ENCODE results near the gene SRCIN1. TPM values are rescaled to one million over a fixed set of nuclear protein-coding genes. Genes with fewer than 3 reads are reported as not detected.

Gene SRCIN1
- total and polyA plus RNA-seq, 7 experiments from 2014 or later = 0.15 to 0.40 (median 0.23) TPM; not detected in 3

- ATAC-seq (no peak), DNase-seq (no peak)
- peaks cover 0 to 10% (median 8%) of the 10 kb centered on the region in 7 donors for H3K4me1 Mint-ChIP-seq
- intact Hi-C loops (cut with micrococcal nuclease) = no loop called here
- Histone ChIP-seq H3K36me3 (ENCODE audit: control insufficient read depth in 2 of 3, insufficient read depth in 3 of 3, low read length in 3 of 3) (no peaks in the 10 kb centered on the region), H3K9me3 (ENCODE audit: control insufficient read depth in 2 of 3, low read length in 3 of 3) (no peaks in the 10 kb centered on the region), H3K4me3 (ENCODE audit: low read length) (no peak overlapping the region), H3K27me3 (ENCODE audit: control insufficient read depth in 2 of 2, insufficient read depth in 2 of 2, low read length in 2 of 2) (peaks cover 21 to 28% of the 10 kb centered on the region in 2 donors), H3K4me1 (ENCODE audit: control insufficient read depth in 2 of 2, insufficient read depth in 2 of 2, low read length in 2 of 2) (peaks cover 0 to 4% of the 10 kb centered on the region in 2 donors), H3K27ac (ENCODE audit: low read depth, low read length) (no peak overlapping the region)
- H3K27me3 Mint-ChIP-seq = peaks cover 64 to 91% (median 78%) of the 10 kb centered on the region in 5 donors
- ChIA-PET POLR2A (no interaction called here), CTCF (no interaction called here)
- peaks cover 0 to 7% (median 0%) of the 10 kb centered on the region in 11 donors for H3K9me3 Mint-ChIP-seq
- H3K27ac Mint-ChIP-seq = no peak overlapping the region
- H3K4me3 Mint-ChIP-seq = peak overlapping the region in 2 of 10 donors; percentile 17 to 56
- H3K36me3 Mint-ChIP-seq = peaks cover 0 to 4% (median 0%) of the 10 kb centered on the region in 5 donors
These were observed 28.0 kb downstream of the SRCIN1 start for GRCh38 chr17:38577645-38578173.

GRCh38 chr17:38577244-38577643, 28.5 kb downstream of the SRCIN1 start:
- POLR2A ChIA-PET = no interaction called here

DNA sequence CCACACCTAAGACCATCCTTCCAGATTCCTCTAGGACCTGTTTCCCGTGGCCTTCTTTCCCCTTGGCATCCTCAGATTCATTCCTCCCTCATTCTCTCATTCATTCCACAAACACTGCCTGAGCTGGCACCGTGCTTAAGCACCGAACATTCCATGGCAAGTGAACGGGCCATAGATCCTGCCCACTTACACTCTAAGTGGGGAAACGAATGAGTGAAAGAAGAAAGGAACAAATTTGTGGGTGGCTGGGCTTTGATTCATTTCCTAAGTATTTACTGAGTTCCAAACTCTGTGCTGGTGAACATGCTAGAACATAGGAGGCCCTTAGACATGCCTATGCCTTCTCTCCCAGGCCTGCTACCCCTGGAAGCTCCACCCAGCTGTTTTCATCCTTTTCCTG, 30.0 kb downstream of the SRCIN1 start:
- H3K36me3 Mint-ChIP-seq = peaks cover 0 to 4% (median 0%) of the 10 kb centered on the region in 5 donors
- no peak for DNase-seq
- no peak overlapping the region for H3K27ac Mint-ChIP-seq
- H3K4me3 ChIP-seq (ENCODE audit: low read length) = no peak overlapping the region
- intact Hi-C loops (cut with micrococcal nuclease) = no loop called here
- ChIA-PET CTCF (no interaction called here), POLR2A (no interaction called here)
- H3K9me3 ChIP-seq (ENCODE audit: control insufficient read depth in 2 of 3, low read length in 3 of 3) = no peaks in the 10 kb centered on the region
- H3K36me3 ChIP-seq (ENCODE audit: control insufficient read depth in 2 of 3, insufficient read depth in 3 of 3, low read length in 3 of 3) = no peaks in the 10 kb centered on the region
- peaks cover 0 to 7% (median 0%) of the 10 kb centered on the region in 11 donors for H3K9me3 Mint-ChIP-seq
- H3K27me3 Mint-ChIP-seq = peaks cover 77 to 88% (median 80%) of the 10 kb centered on the region in 5 donors
- H3K27ac ChIP-seq (ENCODE audit: low read depth, low read length) = no peak overlapping the region
- no peak for ATAC-seq
- H3K4me3 Mint-ChIP-seq = no peak overlapping the region
- peaks cover 21 to 35% of the 10 kb centered on the region in 2 donors for H3K27me3 ChIP-seq (ENCODE audit: control insufficient read depth in 2 of 2, insufficient read depth in 2 of 2, low read length in 2 of 2)
- peaks cover 0 to 18% (median 8%) of the 10 kb centered on the region in 7 donors for H3K4me1 Mint-ChIP-seq
- peaks cover 0 to 4% of the 10 kb centered on the region in 2 donors for H3K4me1 ChIP-seq (ENCODE audit: control insufficient read depth in 2 of 2, insufficient read depth in 2 of 2, low read length in 2 of 2)

More at GRCh38 chr17:38577244-38577643, 28.5 kb downstream of the SRCIN1 start:
- H3K4me3 Mint-ChIP-seq = peak overlapping the region in 1 of 10 donors; percentile 56
- H3K27me3 Mint-ChIP-seq = peaks cover 64 to 86% (median 74%) of the 10 kb centered on the region in 5 donors
- ATAC-seq (no peak), DNase-seq (no peak)
- intact Hi-C loops (cut with micrococcal nuclease) = no loop called here
- peaks cover 0 to 7% (median 0%) of the 10 kb centered on the region in 11 donors for H3K9me3 Mint-ChIP-seq
- H3K9me3 ChIP-seq (ENCODE audit: control insufficient read depth in 2 of 3, low read length in 3 of 3) = no peaks in the 10 kb centered on the region
- H3K4me1 Mint-ChIP-seq = peaks cover 0 to 10% (median 8%) of the 10 kb centered on the region in 7 donors
- H3K27me3 ChIP-seq (ENCODE audit: control insufficient read depth in 2 of 2, insufficient read depth in 2 of 2, low read length in 2 of 2) = peaks cover 21 to 28% of the 10 kb centered on the region in 2 donors
- no peak overlapping the region for H3K27ac ChIP-seq (ENCODE audit: low read depth, low read length)
- CTCF ChIA-PET = no interaction called here
- H3K4me3 ChIP-seq (ENCODE audit: low read length) = no peak overlapping the region
- peaks cover 0 to 4% (median 0%) of the 10 kb centered on the region in 5 donors for H3K36me3 Mint-ChIP-seq
- no peaks in the 10 kb centered on the region for H3K36me3 ChIP-seq (ENCODE audit: control insufficient read depth in 2 of 3, insufficient read depth in 3 of 3, low read length in 3 of 3)
- no peak overlapping the region for H3K27ac Mint-ChIP-seq
- peaks cover 0 to 4% of the 10 kb centered on the region in 2 donors for H3K4me1 ChIP-seq (ENCODE audit: control insufficient read depth in 2 of 2, insufficient read depth in 2 of 2, low read length in 2 of 2)

DNA sequence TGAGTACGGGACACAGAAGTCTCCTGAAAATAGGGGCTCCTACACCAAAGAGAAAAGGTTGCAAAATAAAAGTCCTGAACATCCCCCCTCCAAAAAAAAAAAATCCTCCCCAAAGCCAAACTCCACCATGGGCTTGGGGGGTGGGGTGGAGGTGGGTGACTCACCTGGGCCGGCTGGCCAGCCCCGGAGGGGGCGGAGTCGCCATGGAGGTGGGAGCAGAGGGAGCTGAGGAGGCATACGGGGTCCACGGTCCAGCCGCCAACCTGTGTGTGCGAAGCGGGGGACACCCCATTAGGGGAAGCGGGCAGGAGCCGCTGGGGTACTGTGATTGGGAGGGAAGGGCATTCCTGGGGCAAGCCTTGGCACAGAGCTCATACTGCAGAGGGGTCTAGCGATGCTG, 31.0 kb downstream of the SRCIN1 start:
- H3K4me1 ChIP-seq (ENCODE audit: control insufficient read depth in 2 of 2, insufficient read depth in 2 of 2, low read length in 2 of 2) = peaks cover 0 to 4% of the 10 kb centered on the region in 2 donors
- Mint-ChIP-seq H3K27ac (no peak overlapping the region), H3K36me3 (peaks cover 0 to 4% (median 0%) of the 10 kb centered on the region in 5 donors), H3K4me1 (peaks cover 0 to 18% (median 8%) of the 10 kb centered on the region in 7 donors), H3K27me3 (peaks cover 77 to 88% (median 80%) of the 10 kb centered on the region in 5 donors), H3K4me3 (no peak overlapping the region), H3K9me3 (peaks cover 0 to 7% (median 0%) of the 10 kb centered on the region in 11 donors)
- ATAC-seq (no peak), DNase-seq (no peak)
- no peak overlapping the region for H3K27ac ChIP-seq (ENCODE audit: low read depth, low read length)
- intact Hi-C loops (cut with micrococcal nuclease) = no loop called here
- peaks cover 21 to 38% of the 10 kb centered on the region in 2 donors for H3K27me3 ChIP-seq (ENCODE audit: control insufficient read depth in 2 of 2, insufficient read depth in 2 of 2, low read length in 2 of 2)
- no peak overlapping the region for H3K4me3 ChIP-seq (ENCODE audit: low read length)
- CTCF ChIA-PET = no interaction called here
- H3K9me3 ChIP-seq (ENCODE audit: control insufficient read depth in 2 of 3, low read length in 3 of 3) = no peaks in the 10 kb centered on the region
- POLR2A ChIA-PET = no interaction called here
- no peaks in the 10 kb centered on the region for H3K36me3 ChIP-seq (ENCODE audit: control insufficient read depth in 2 of 3, insufficient read depth in 3 of 3, low read length in 3 of 3)

GRCh38 chr17:38572669-38573365, 32.9 kb downstream of the SRCIN1 start:
- H3K4me3 Mint-ChIP-seq = peak overlapping the region in 9 of 10 donors; percentile 5 to 80 (median 66)
- Histone ChIP-seq H3K27ac (ENCODE audit: low read depth, low read length) (no peak overlapping the region), H3K36me3 (ENCODE audit: control insufficient read depth in 2 of 3, insufficient read depth in 3 of 3, low read length in 3 of 3) (no peaks in the 10 kb centered on the region), H3K27me3 (ENCODE audit: control insufficient read depth in 2 of 2, insufficient read depth in 2 of 2, low read length in 2 of 2) (peaks cover 20 to 32% of the 10 kb centered on the region in 2 donors), H3K4me1 (ENCODE audit: control insufficient read depth in 2 of 2, insufficient read depth in 2 of 2, low read length in 2 of 2) (no peaks in the 10 kb centered on the region), H3K9me3 (ENCODE audit: control insufficient read depth in 2 of 3, low read length in 3 of 3) (no peaks in the 10 kb centered on the region), H3K4me3 (ENCODE audit: low read length) (no peak overlapping the region)
- DNase-seq = no peak
- intact Hi-C loops (cut with micrococcal nuclease) = loop anchor here in 1 of 2 donors (2.0 kb wide), 1 partner anchor 14 kb away; no protein-coding TSS in a partner anchor
- H3K4me1 Mint-ChIP-seq = peaks cover 0 to 18% (median 8%) of the 10 kb centered on the region in 7 donors
- peaks cover 84 to 91% (median 87%) of the 10 kb centered on the region in 5 donors for H3K27me3 Mint-ChIP-seq
- CTCF ChIA-PET = no interaction called here
- POLR2A ChIA-PET = no interaction called here
- peak; percentile 58 for ATAC-seq
- H3K36me3 Mint-ChIP-seq = peaks cover 0 to 3% (median 0%) of the 10 kb centered on the region in 5 donors
- H3K9me3 Mint-ChIP-seq = peaks cover 0 to 7% (median 0%) of the 10 kb centered on the region in 11 donors
- H3K27ac Mint-ChIP-seq = no peak overlapping the region

DNA sequence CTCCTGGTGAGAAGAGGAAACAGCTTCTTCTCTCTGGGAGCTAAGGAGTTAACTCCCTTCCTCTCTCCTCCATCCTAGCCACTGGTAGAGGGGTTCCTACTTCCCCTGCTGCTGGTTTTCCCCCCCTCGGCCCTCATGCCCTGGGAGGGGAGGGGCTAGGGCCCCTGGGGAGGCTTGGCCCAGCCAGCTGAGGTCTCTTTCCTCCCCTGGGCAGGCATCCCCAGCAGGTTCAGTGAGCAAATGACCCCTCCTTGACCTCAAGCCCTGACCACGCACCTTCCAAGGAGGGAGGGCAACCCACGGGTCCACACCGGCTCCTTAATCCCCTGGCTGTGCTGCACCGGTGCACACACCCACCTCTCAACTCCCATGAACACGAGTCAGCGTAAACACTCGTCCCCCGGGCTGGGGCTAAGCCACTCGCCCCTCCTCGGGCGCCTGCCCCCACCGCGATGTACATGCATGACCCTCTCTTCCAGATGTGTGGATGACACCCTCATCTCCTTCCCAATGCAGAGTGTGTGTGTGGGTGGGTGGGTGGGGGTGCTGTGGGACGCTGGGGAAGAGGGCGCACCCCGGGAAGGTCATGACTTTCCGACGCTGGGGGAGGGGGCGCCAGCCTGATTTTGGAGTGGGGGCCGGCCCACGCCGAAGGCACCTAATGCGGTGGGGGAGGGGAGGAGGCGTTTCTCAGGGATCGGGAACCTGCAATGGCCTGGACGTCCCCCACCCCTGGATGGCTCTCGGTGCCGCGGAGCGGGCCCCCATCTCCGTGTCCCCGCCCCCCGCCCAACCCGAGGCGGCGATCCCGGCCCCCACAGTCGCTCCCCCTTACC, 33.7 kb downstream of the SRCIN1 start:
- peaks cover 0 to 18% (median 8%) of the 10 kb centered on the region in 7 donors for H3K4me1 Mint-ChIP-seq
- Histone ChIP-seq H3K4me1 (ENCODE audit: control insufficient read depth in 2 of 2, insufficient read depth in 2 of 2, low read length in 2 of 2) (no peaks in the 10 kb centered on the region), H3K27me3 (ENCODE audit: control insufficient read depth in 2 of 2, insufficient read depth in 2 of 2, low read length in 2 of 2) (peaks cover 16 to 25% of the 10 kb centered on the region in 2 donors), H3K36me3 (ENCODE audit: control insufficient read depth in 2 of 3, insufficient read depth in 3 of 3, low read length in 3 of 3) (no peaks in the 10 kb centered on the region), H3K27ac (ENCODE audit: low read depth, low read length) (no peak overlapping the region), H3K4me3 (ENCODE audit: low read length) (no peak overlapping the region), H3K9me3 (ENCODE audit: control insufficient read depth in 2 of 3, low read length in 3 of 3) (no peaks in the 10 kb centered on the region)
- H3K36me3 Mint-ChIP-seq = peaks cover 0 to 3% (median 0%) of the 10 kb centered on the region in 5 donors
- no peak overlapping the region for H3K27ac Mint-ChIP-seq
- ATAC-seq (no peak), DNase-seq (no peak)
- CTCF ChIA-PET = interaction anchor here (1.2 kb wide), 1 partner anchor 14 kb away, joined by 5 read pairs; no protein-coding TSS in a partner anchor
- POLR2A ChIA-PET = interaction anchor here (1.2 kb wide), 1 partner anchor 31 kb away, joined by 3 read pairs; no protein-coding TSS in a partner anchor
- peaks cover 84 to 90% (median 87%) of the 10 kb centered on the region in 5 donors for H3K27me3 Mint-ChIP-seq
- H3K9me3 Mint-ChIP-seq = peaks cover 0 to 5% (median 0%) of the 10 kb centered on the region in 11 donors
- peak overlapping the region in 6 of 10 donors; percentile 43 to 70 (median 54) for H3K4me3 Mint-ChIP-seq
- intact Hi-C loops (cut with micrococcal nuclease) = loop anchor here in 1 of 2 donors (2.0 kb wide), 1 partner anchor 13 kb away; no protein-coding TSS in a partner anchor

Measured in naive thymus-derived CD4-positive, alpha-beta T cell (primary cell).